HFFc6 (cell line): ENCODE results near the gene HSPBP1. TPM values are rescaled to one million over a fixed set of nuclear protein-coding genes. Genes with fewer than 3 reads are reported as not detected.

ENCODE experiments used
- DNase-seq: peaks from one replicate; pipeline ENCODE4 v3.0.0-alpha.2; 2018
- H3K27ac Mint-ChIP-seq: 2 replicates; pipeline ENCODE4 v1.8.0; 2020; ENCODE audit warnings: mild to moderate bottlenecking, mixed read lengths
- H3K27me3 Mint-ChIP-seq: 2 replicates; pipeline ENCODE4 v1.8.0; 2021; ENCODE audit warnings: mild to moderate bottlenecking, moderate library complexity, mixed read lengths; ENCODE audit not compliant: insufficient read depth
- H3K36me3 Mint-ChIP-seq: 2 replicates; pipeline ENCODE4 v1.8.0; 2021; ENCODE audit warnings: low read depth, mixed read lengths
- H3K4me1 Mint-ChIP-seq: 2 replicates; pipeline ENCODE4 v1.8.0; 2020; ENCODE audit warnings: low read depth, mixed read lengths
- H3K4me3 Mint-ChIP-seq: 2 replicates; pipeline ENCODE4 v1.8.0; 2020; ENCODE audit warnings: mild to moderate bottlenecking, moderate library complexity, mixed read lengths
- H3K9me3 Mint-ChIP-seq: 2 replicates; pipeline ENCODE4 v1.8.0; 2020; ENCODE audit warnings: mild to moderate bottlenecking, mixed read lengths
- CTCF ChIP-seq: fragments of 200-600 bp; sonication (generic); IDR thresholded peaks from 2 replicates; pipeline ENCODE4 v1.5.0; 2021; ENCODE audit warnings: antibody characterized with exemption, mild to moderate bottlenecking
- total RNA-seq, 6 experiments: library from RNA; stranded (reverse); fragmentation: NEBNext Ultra II Directional; extraction: Animal tissue kit (Norgen Biotek cat#: 25700); gene quantifications; 2 replicates in 1 of 6; 3 replicates in 5 of 6; pipeline ENCODE4 v1.2.3, GENCODE V29; 2021

HSPBP1 gene
- total RNA-seq, 6 experiments from 2014 or later: 37.5 to 43.1 (median 42.5) TPM

GRCh38 chr19:55224038-55224665, 55.8 kb downstream of the HSPBP1 start:
- Mint-ChIP-seq H3K36me3 (peaks cover 24% of the 10 kb centered on the region), H3K27me3 (peaks cover 8% of the 10 kb centered on the region), H3K4me1 (peaks cover 4% of the 10 kb centered on the region; the same call in 1 of the 2 replicates), H3K9me3 (peaks cover 10% of the 10 kb centered on the region), H3K4me3 (no peak overlapping the region), H3K27ac (no peak overlapping the region)
- DNase-seq: no peak
- no peak for TF ChIP-seq CTCF

- no peak overlapping the region for H3K27ac Mint-ChIP-seq
- H3K9me3 Mint-ChIP-seq: peaks cover 10% of the 10 kb centered on the region
- H3K36me3 Mint-ChIP-seq: peaks cover 24% of the 10 kb centered on the region
- peaks cover 4% of the 10 kb centered on the region; the same call in 1 of the 2 replicates for H3K4me1 Mint-ChIP-seq
- no peak for DNase-seq
- H3K4me3 Mint-ChIP-seq: no peak overlapping the region
- TF ChIP-seq CTCF: no peak
- H3K27me3 Mint-ChIP-seq: peaks cover 6% of the 10 kb centered on the region
Observed at GRCh38 chr19:55223291-55224037, 56.4 kb downstream of the HSPBP1 start.

- no peak overlapping the region for H3K4me3 Mint-ChIP-seq
- H3K9me3 Mint-ChIP-seq: peaks cover 14% of the 10 kb centered on the region
- no peak for TF ChIP-seq CTCF
- no peak for DNase-seq
- H3K4me1 Mint-ChIP-seq: peaks cover 23% of the 10 kb centered on the region
- H3K27ac Mint-ChIP-seq: no peak overlapping the region
- peaks cover 10% of the 10 kb centered on the region for H3K27me3 Mint-ChIP-seq
- peaks cover 14% of the 10 kb centered on the region for H3K36me3 Mint-ChIP-seq
Observed at GRCh38 chr19:55220525-55220924, 59.4 kb downstream of the HSPBP1 start.

GRCh38 chr19:55216461-55217198, 63.3 kb downstream of the HSPBP1 start:
- Mint-ChIP-seq H3K9me3 (peaks cover 32% of the 10 kb centered on the region), H3K36me3 (peaks cover 20% of the 10 kb centered on the region), H3K27ac (peak overlapping the region; percentile 89), H3K4me1 (peaks cover 23% of the 10 kb centered on the region), H3K4me3 (peak overlapping the region; percentile 84), H3K27me3 (peaks cover 7% of the 10 kb centered on the region)
- DNase-seq: peak; percentile 99
- peak; percentile 8; the same call in 1 of the 2 replicates for TF ChIP-seq CTCF

- peaks cover 7% of the 10 kb centered on the region for H3K27me3 Mint-ChIP-seq
- no peak overlapping the region for H3K27ac Mint-ChIP-seq
- TF ChIP-seq CTCF: no peak
- H3K4me1 Mint-ChIP-seq: peaks cover 39% of the 10 kb centered on the region
- DNase-seq: no peak
- peaks cover 22% of the 10 kb centered on the region for H3K9me3 Mint-ChIP-seq
- H3K4me3 Mint-ChIP-seq: no peak overlapping the region
- H3K36me3 Mint-ChIP-seq: peaks cover 5% of the 10 kb centered on the region
Observed at GRCh38 chr19:55213547-55213946, 66.4 kb downstream of the HSPBP1 start.
